H1 (cell line): ENCODE data around the gene CTPS1. TPM values are rescaled to one million over a fixed set of nuclear protein-coding genes. Genes with fewer than 3 reads are reported as not detected.

Experiments used
- CTCF ChIA-PET: fragments of 300-600 bp; sonication (Branson Sonifier 250); formaldehyde crosslinking; loops from one replicate; lab custom pipeline; 2021; ENCODE audit not compliant: partially characterized antibody; lab: Charles Lee
- POLR2A ChIA-PET: fragments of 300-600 bp; sonication (Branson Sonifier 250); formaldehyde crosslinking; loops from one replicate; lab custom pipeline; 2021; ENCODE audit warnings: inconsistent platforms; ENCODE audit not compliant: partially characterized antibody; lab: Charles Lee
- DNase-seq, 2 experiments: peaks; one replicate each; pipeline versions ENCODE4 v3.0.0 to v3.0.0-alpha.2; 2010 to 2022; ENCODE audit warnings: low spot score in 2 of 2, low read depth in 1 of 2, mixed read lengths in 1 of 2
- FAIRE-seq: peaks from 2 replicates; lab custom pipeline; 2011; peaks lifted over from hg19 to GRCh38; lab: Jason Lieb, UNC
- H2AFZ ChIP-seq: 2 replicates; pipeline ENCODE4 v1.8.1; 2012; ENCODE audit warnings: low read length, inconsistent platforms
- H2AK5ac ChIP-seq: 2 replicates; pipeline ENCODE4 v1.6.1; 2013; ENCODE audit warnings: low read depth, low read length
- H2BK120ac ChIP-seq: replicated peaks from 2 replicates; pipeline ENCODE3; 2013; ENCODE audit warnings: low read depth, low read length, inconsistent platforms
- H2BK12ac ChIP-seq: 2 replicates; pipeline ENCODE4 v1.6.1; 2013; ENCODE audit warnings: low read depth, low read length
- H2BK15ac ChIP-seq: 2 replicates; pipeline ENCODE4 v1.6.1; 2013; ENCODE audit warnings: low read length
- H2BK20ac ChIP-seq: 2 replicates; pipeline ENCODE4 v1.6.1; 2013; ENCODE audit warnings: low read length
- H2BK5ac ChIP-seq: 2 replicates; pipeline ENCODE4 v1.6.1; 2013; ENCODE audit warnings: low read depth, low read length
- H3K14ac ChIP-seq: 2 replicates; pipeline ENCODE4 v1.6.1; 2013; ENCODE audit warnings: inconsistent platforms; ENCODE audit not compliant: insufficient read length
- H3K18ac ChIP-seq: 2 replicates; pipeline ENCODE4 v1.6.1; 2013; ENCODE audit warnings: low read length; ENCODE audit errors: extremely low read depth
- H3K23ac ChIP-seq: 2 replicates; pipeline ENCODE4 v1.6.1; 2013; ENCODE audit warnings: inconsistent platforms; ENCODE audit not compliant: insufficient read length
- H3K23me2 ChIP-seq: 2 replicates; pipeline ENCODE4 v1.6.1; 2013; ENCODE audit warnings: low read depth, low read length
- H3K27ac ChIP-seq: 2 replicates; pipeline ENCODE4 v1.6.1; 2011; ENCODE audit warnings: low read depth, low read length, inconsistent platforms
- H3K27me3 ChIP-seq, 4 experiments: replicated peaks in 1 of 4; 1 replicate in 1 of 4; 2 replicates in 3 of 4; pipeline versions ENCODE4 v1.6.1 to v1.8.1; 2011 to 2013; ENCODE audit warnings: low read length in 3 of 4, mild to moderate bottlenecking in 3 of 4, inconsistent platforms in 2 of 4, mixed read lengths in 2 of 4, moderate library complexity in 1 of 4; ENCODE audit not compliant: control insufficient read depth in 3 of 4, insufficient read depth in 3 of 4; ENCODE audit errors: extremely low read depth in 1 of 4
- H3K36me3 ChIP-seq, 4 experiments: 2 replicates each; pipeline versions ENCODE4 v1.6.1 to v1.8.1; 2011 to 2013; ENCODE audit warnings: mild to moderate bottlenecking in 4 of 4, low read length in 3 of 4, moderate library complexity in 2 of 4, control low read depth in 1 of 4, inconsistent platforms in 1 of 4; ENCODE audit not compliant: insufficient read depth in 4 of 4, control insufficient read depth in 2 of 4
- H3K4ac ChIP-seq: replicated peaks from 2 replicates; pipeline ENCODE3; 2013; ENCODE audit warnings: low read length, low read depth, mixed read lengths, inconsistent platforms; ENCODE audit not compliant: insufficient read length
- H3K4me1 ChIP-seq, 4 experiments: replicated peaks in 1 of 4; 1 replicate in 1 of 4; 2 replicates in 3 of 4; pipeline versions ENCODE4 v1.6.1 to v1.8.1; 2011 to 2013; ENCODE audit warnings: low read length in 3 of 4, inconsistent platforms in 2 of 4, mixed read lengths in 1 of 4; ENCODE audit not compliant: insufficient read depth in 4 of 4, control insufficient read depth in 3 of 4
- H3K4me2 ChIP-seq, 2 experiments: 2 replicates each; pipeline versions ENCODE4 v1.6.1 to v1.8.1; 2011 to 2013; ENCODE audit warnings: low read depth in 2 of 2, low read length in 2 of 2, control low read depth in 1 of 2, inconsistent platforms in 1 of 2, mild to moderate bottlenecking in 1 of 2; ENCODE audit not compliant: insufficient read depth in 1 of 2
- H3K4me3 ChIP-seq, 4 experiments: fragments of 200-600, 300-600 bp in 1 of 4; sonication (generic), shearing (Covaris generic), sonication (Bioruptor Twin) in 1 of 4; 2 replicates each; pipeline versions ENCODE4 v1.5.1 to v1.8.1; 2011 to 2016; ENCODE audit warnings: low read length in 4 of 4, low read depth in 3 of 4, control low read depth in 2 of 4, inconsistent platforms in 2 of 4, mild to moderate bottlenecking in 2 of 4, mixed read lengths in 1 of 4, moderate library complexity in 1 of 4; ENCODE audit not compliant: insufficient read depth in 2 of 4; ENCODE audit errors: extremely low read depth in 1 of 4
- H3K56ac ChIP-seq: replicated peaks from 2 replicates; pipeline ENCODE3; 2013; ENCODE audit warnings: low read depth, mild to moderate bottlenecking, mixed read lengths, low read length, inconsistent platforms; ENCODE audit not compliant: insufficient read length
- H3K79me1 ChIP-seq: 2 replicates; pipeline ENCODE4 v1.6.1; 2013; ENCODE audit warnings: low read depth, low read length, control low read depth
- H3K79me2 ChIP-seq, 2 experiments: 2 replicates each; pipeline versions ENCODE4 v1.6.1 to v1.8.1; 2012 to 2013; ENCODE audit warnings: low read length in 2 of 2, mild to moderate bottlenecking in 2 of 2, inconsistent platforms in 1 of 2; ENCODE audit not compliant: insufficient read depth in 2 of 2, control insufficient read depth in 1 of 2
- H3K9ac ChIP-seq, 4 experiments: replicated peaks in 1 of 4; 1 replicate in 1 of 4; 2 replicates in 3 of 4; pipeline versions ENCODE4 v1.6.1 to v1.8.1; 2011 to 2013; ENCODE audit warnings: low read depth in 3 of 4, low read length in 3 of 4, control low read depth in 2 of 4, mild to moderate bottlenecking in 2 of 4, moderate library complexity in 2 of 4, inconsistent platforms in 1 of 4; ENCODE audit errors: extremely low read depth in 1 of 4
- H3K9me3 ChIP-seq, 2 experiments: 2 replicates each; pipeline versions ENCODE4 v1.6.1 to v1.8.1; 2012 to 2013; ENCODE audit warnings: mild to moderate bottlenecking in 2 of 2, moderate library complexity in 2 of 2, control low read depth in 1 of 2, inconsistent platforms in 1 of 2, low read depth in 1 of 2, low read length in 1 of 2, mixed read lengths in 1 of 2; ENCODE audit not compliant: insufficient read depth in 2 of 2
- H4K20me1 ChIP-seq, 2 experiments: replicated peaks in 1 of 2; 2 replicates each; pipeline versions ENCODE3 to v1.8.1; 2011 to 2013; ENCODE audit warnings: inconsistent platforms in 2 of 2, low read length in 2 of 2, mild to moderate bottlenecking in 1 of 2; ENCODE audit not compliant: insufficient read depth in 2 of 2, control insufficient read depth in 1 of 2
- H4K5ac ChIP-seq: 2 replicates; pipeline ENCODE4 v1.6.1; 2013; ENCODE audit warnings: low read length, low read depth, mixed read lengths, inconsistent platforms; ENCODE audit not compliant: insufficient read length
- H4K8ac ChIP-seq: 2 replicates; pipeline ENCODE4 v1.8.0; 2013; ENCODE audit warnings: mild to moderate bottlenecking, moderate library complexity, low read length, inconsistent platforms; ENCODE audit not compliant: insufficient read depth; ENCODE audit errors: extremely low read depth
- H4K91ac ChIP-seq: replicated peaks from 2 replicates; pipeline ENCODE3; 2013; ENCODE audit warnings: low read length, mixed read lengths, inconsistent platforms; ENCODE audit not compliant: insufficient read length
- BCL11A ChIP-seq, 2 experiments: IDR thresholded peaks; one replicate each; pipeline ENCODE4 v1.6.1; 2011; ENCODE audit warnings: low read depth in 2 of 2, low read length in 2 of 2, mild to moderate bottlenecking in 2 of 2
- CTBP2 ChIP-seq: IDR thresholded peaks from 2 replicates; pipeline ENCODE4 v1.7.0; 2011; ENCODE audit warnings: borderline replicate concordance, mild to moderate bottlenecking, moderate library complexity, mixed read lengths, low read length; ENCODE audit not compliant: insufficient read depth, insufficient read length
- EZH2 ChIP-seq: fragments of 200-600 bp; sonication (generic); IDR thresholded peaks from 2 replicates; pipeline ENCODE4 v1.7.1; 2012; ENCODE audit warnings: low read depth, mild to moderate bottlenecking, moderate library complexity, low read length, inconsistent platforms; ENCODE audit not compliant: severe bottlenecking
- HDAC6 ChIP-seq: IDR thresholded peaks from one replicate; pipeline ENCODE4 v1.7.1; 2012; ENCODE audit warnings: low read depth, mild to moderate bottlenecking, inconsistent platforms, low read length, moderate library complexity
- JUND ChIP-seq: IDR thresholded peaks from 2 replicates; pipeline ENCODE4 v1.6.1; 2011; ENCODE audit warnings: mild to moderate bottlenecking, improper control_type of control experiment, low read length
- POLR2AphosphoS5 ChIP-seq: IDR thresholded peaks from 2 replicates; pipeline ENCODE4 v1.6.1; 2011; ENCODE audit warnings: low read depth, low read length
- POU5F1 ChIP-seq: IDR thresholded peaks from 2 replicates; pipeline ENCODE4 v1.6.1; 2011; ENCODE audit warnings: low read depth, mild to moderate bottlenecking, low read length, moderate library complexity
- RBBP5 ChIP-seq: IDR thresholded peaks from 2 replicates; pipeline ENCODE4 v1.7.1; 2012; ENCODE audit warnings: low read depth, mild to moderate bottlenecking, inconsistent platforms, low read length, moderate library complexity, borderline replicate concordance
- SAP30 ChIP-seq: fragments of 300-600 bp; sonication (generic); IDR thresholded peaks from 2 replicates; pipeline ENCODE4 v1.7.1; 2012; ENCODE audit warnings: low read length, moderate library complexity, mild to moderate bottlenecking, inconsistent platforms; ENCODE audit not compliant: insufficient read depth, insufficient replicate concordance
- SP4 ChIP-seq: IDR thresholded peaks from 2 replicates; pipeline ENCODE4 v1.6.1; 2012; ENCODE audit warnings: low read length, inconsistent platforms
- TAF7 ChIP-seq: optimal IDR thresholded peaks from 2 replicates; pipeline ENCODE3; 2011; ENCODE audit warnings: low read depth, mild to moderate bottlenecking, inconsistent platforms, low read length, moderate library complexity, borderline replicate concordance
- TEAD4 ChIP-seq: IDR thresholded peaks from 2 replicates; pipeline ENCODE4 v1.6.1; 2012; ENCODE audit warnings: low read depth, low read length, inconsistent platforms, mixed read lengths
- ZNF274 ChIP-seq: IDR thresholded peaks from 2 replicates; pipeline ENCODE4 v1.7.0; 2012; ENCODE audit warnings: low read length, borderline replicate concordance; ENCODE audit errors: extremely low read depth
- WGBS, 2 experiments: shearing (Covaris generic) in 1 of 2; methylation state at CpG; one replicate each; pipeline versions ENCODE4 v1.1.6 to v1.1.7; 2013 to 2015; ENCODE audit warnings: low lambda C conversion rate in 2 of 2, mixed read lengths in 2 of 2, inconsistent platforms in 1 of 2, low coverage in 1 of 2, missing lambda C conversion rate in 1 of 2; ENCODE audit not compliant: insufficient replicate concordance in 2 of 2, insufficient coverage in 1 of 2, insufficient read length in 1 of 2; ENCODE audit errors: extremely low coverage in 1 of 2, missing lambda C conversion rate in 1 of 2; 5-methylcytosine and 5-hydroxymethylcytosine counted together
- polyA plus RNA-seq, 7 experiments: library from polyadenylated mRNA; depleted of rRNA in 3 of 7; stranded (reverse) in 5 of 7; unstranded in 2 of 7; fragments of >200 nt in 5 of 7; fragments of 200-250 nt in 2 of 7; gene quantifications; 1 replicate in 5 of 7; 2 replicates in 1 of 7; 4 replicates in 1 of 7; pipeline versions ENCODE4 v1.2.1 to v1.2.3, GENCODE V29; 2011 to 2013; ENCODE audit warnings: missing spikeins in 2 of 7, mixed read lengths in 2 of 7
- total RNA-seq: library from RNA; stranded (reverse); fragmentation: NEBNext Ultra II Directional; extraction: Animal tissue kit (Norgen Biotek cat#: 25700); gene quantifications from 2 replicates; pipeline ENCODE4 v1.2.1, GENCODE V29; 2021
- TF ChIP-seq, protein P1 (sequence below): IDR thresholded peaks from 2 replicates; pipeline ENCODE4 v1.6.1; 2012; ENCODE audit warnings: inconsistent platforms

Gene CTPS1
- total and polyA plus RNA-seq, 2 of the 8 experiments (the other 6 are each of a cell fraction or from before 2014, with no cell fraction given): 35.5 to 103 TPM

- H4K5ac ChIP-seq: no peak overlapping the region
- no peaks in the 10 kb centered on the region for H3K27me3 ChIP-seq
- FAIRE-seq: no peak
- H3K4me2 ChIP-seq: no peak overlapping the region
- H2BK12ac ChIP-seq: no peak overlapping the region
- no peak overlapping the region for H4K8ac ChIP-seq
- H3K56ac ChIP-seq: no peak overlapping the region
- H2AK5ac ChIP-seq: no peak overlapping the region
- no peak overlapping the region for H3K18ac ChIP-seq
- H3K4ac ChIP-seq: no peak overlapping the region
- WGBS, 2 experiments: 90% methylated on average over 5 of the region's 5 CpGs; no CpG with 5 or more reads in 1 of the 2 experiments
- H2BK120ac ChIP-seq: no peak overlapping the region
- H3K27ac ChIP-seq: no peak overlapping the region
- no peak overlapping the region for H2AFZ ChIP-seq
- H3K9me3 ChIP-seq: no peaks in the 10 kb centered on the region
- no peak overlapping the region for H3K14ac ChIP-seq
- H3K23ac ChIP-seq: no peak overlapping the region
- no peak overlapping the region for H3K9ac ChIP-seq
- H4K91ac ChIP-seq: no peak overlapping the region
- DNase-seq: no peak
- H3K23me2 ChIP-seq: no peaks in the 10 kb centered on the region
- H3K4me1 ChIP-seq: no peaks in the 10 kb centered on the region
- H4K20me1 ChIP-seq: peaks cover 0 to 10% of the 10 kb centered on the region in 2 experiments
- POLR2A ChIA-PET: interaction anchor here (1.9 to 4.6 kb wide), 2 partner anchors 10 to 20 kb away, joined by 8 to 17 read pairs; no protein-coding TSS in a partner anchor
- H2BK15ac ChIP-seq: no peak overlapping the region
- peaks cover 59 to 97% (median 91%) of the 10 kb centered on the region in 4 experiments for H3K36me3 ChIP-seq
- no peak overlapping the region for H2BK20ac ChIP-seq
- no peak overlapping the region for H2BK5ac ChIP-seq
- CTCF ChIA-PET: interaction anchor here (1.6 to 1.8 kb wide), 2 partner anchors 10 to 12 kb away, joined by 4 read pairs; no protein-coding TSS in a partner anchor
- H3K4me3 ChIP-seq: no peak overlapping the region
- peaks cover 2% of the 10 kb centered on the region; the same call in 1 of the 2 replicates for H3K79me1 ChIP-seq
- no peaks in the 10 kb centered on the region for H3K79me2 ChIP-seq
- no peak for TF ChIP-seq EZH2
- TF ChIP-seq ZNF274: no peak
- TF ChIP-seq CTBP2: no peak
- TF ChIP-seq RBBP5: no peak
- TF ChIP-seq TEAD4: no peak
- no peak for TF ChIP-seq BCL11A (IDR thresholded peaks at IDR 0.05; ENCODE audit: low read depth in 2 of 2, low read length in 2 of 2)
- TF ChIP-seq SAP30: no peak
- TF ChIP-seq POU5F1: no peak
- TF ChIP-seq TAF7: no peak
- TF ChIP-seq SP4: no peak
- TF ChIP-seq, protein P1, sequence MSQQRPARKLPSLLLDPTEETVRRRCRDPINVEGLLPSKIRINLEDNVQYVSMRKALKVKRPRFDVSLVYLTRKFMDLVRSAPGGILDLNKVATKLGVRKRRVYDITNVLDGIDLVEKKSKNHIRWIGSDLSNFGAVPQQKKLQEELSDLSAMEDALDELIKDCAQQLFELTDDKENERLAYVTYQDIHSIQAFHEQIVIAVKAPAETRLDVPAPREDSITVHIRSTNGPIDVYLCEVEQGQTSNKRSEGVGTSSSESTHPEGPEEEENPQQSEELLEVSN: no peak
- no peak for TF ChIP-seq JUND
- TF ChIP-seq HDAC6: no peak
- no peak for TF ChIP-seq POLR2AphosphoS5
These were observed 26.4 kb downstream of the CTPS1 start for GRCh38 chr1:41005876-41006275.
